ENCODE measurements around the gene MIDN.

DNA sequence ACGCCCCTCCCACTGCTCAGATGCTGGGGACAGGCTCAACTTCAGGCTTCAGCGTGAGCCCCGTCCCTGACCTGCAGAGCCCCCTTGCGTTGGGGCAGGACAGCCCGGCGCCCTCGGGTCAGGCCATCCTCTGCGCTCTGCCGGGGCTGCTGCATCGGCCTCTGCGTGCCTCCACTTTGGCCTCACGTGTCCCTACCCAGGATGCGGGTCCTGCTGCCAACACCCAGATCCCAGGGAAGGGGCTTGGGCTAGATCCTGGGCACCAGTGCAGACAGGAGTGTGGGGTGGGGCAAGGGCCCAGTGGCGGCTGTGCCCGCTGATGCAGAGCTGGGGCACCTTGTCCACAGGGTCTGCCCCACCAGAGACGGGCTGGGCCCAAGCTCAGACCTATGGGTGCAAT, 23.5 kb upstream of the MIDN start:
- no peak for TF ChIP-seq CTCF (conservative IDR thresholded peaks at IDR 0.05 in 1 of 2, IDR thresholded peaks at IDR 0.05 in 1 of 2; ENCODE audit: low read depth in 1 of 2, low read length in 2 of 2)
- TF ChIP-seq EZH2 (IDR thresholded peaks at IDR 0.05; ENCODE audit: low read length, missing control alignments), result no peak
